Aortic smooth muscle cell (primary cell): Measurements from ENCODE around the gene CCL22. TPM values are rescaled to one million over a fixed set of nuclear protein-coding genes. Genes with fewer than 3 reads are reported as not detected.

Source experiments
- total RNA-seq: library from RNA; depleted of rRNA; stranded (reverse); fragments of >200 nt; gene quantifications from 2 replicates; pipeline ENCODE4 v1.2.3, GENCODE V29; 2014

CCL22 gene, protein sequence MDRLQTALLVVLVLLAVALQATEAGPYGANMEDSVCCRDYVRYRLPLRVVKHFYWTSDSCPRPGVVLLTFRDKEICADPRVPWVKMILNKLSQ
- total RNA-seq = not detected in 2 replicates

DNA sequence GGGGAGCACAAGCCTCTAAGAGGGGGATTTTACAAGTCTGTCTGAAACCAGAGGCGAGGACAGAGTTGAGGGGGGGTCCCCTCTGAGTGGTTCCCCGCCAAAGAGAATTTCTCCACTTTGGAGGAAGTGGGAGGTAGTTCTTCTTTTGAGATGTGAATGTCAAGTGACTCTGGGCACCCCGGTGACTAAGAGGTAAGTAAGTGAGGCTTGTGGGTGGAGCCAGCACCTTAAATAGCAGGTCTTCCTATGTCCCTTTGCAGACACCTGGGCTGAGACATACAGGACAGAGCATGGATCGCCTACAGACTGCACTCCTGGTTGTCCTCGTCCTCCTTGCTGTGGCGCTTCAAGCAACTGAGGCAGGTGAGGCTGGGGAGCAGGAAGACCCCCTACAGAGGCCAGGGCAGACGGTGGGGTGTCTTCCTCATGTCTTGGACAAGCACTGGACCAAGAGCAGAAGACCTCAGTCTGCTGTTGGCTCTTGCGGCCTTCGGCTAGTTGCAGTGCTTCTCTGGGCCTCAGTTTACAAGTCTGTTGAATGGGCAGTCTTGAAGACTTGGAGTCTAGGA, at the start of gene CCL22:
CCL22 (plus strand) TSS at position 257 of the 569 bp plus-strand sequence; CDS start at position 291, 34 bp downstream.

GRCh38 chr16:57372372-57373116, 14.0 kb downstream of the CCL22 start, which contains the start of gene CX3CL1:
TSS of gene CX3CL1 (plus strand) at chr16:57372490. CDS start at chr16:57372569, 79 bp downstream.

DNA sequence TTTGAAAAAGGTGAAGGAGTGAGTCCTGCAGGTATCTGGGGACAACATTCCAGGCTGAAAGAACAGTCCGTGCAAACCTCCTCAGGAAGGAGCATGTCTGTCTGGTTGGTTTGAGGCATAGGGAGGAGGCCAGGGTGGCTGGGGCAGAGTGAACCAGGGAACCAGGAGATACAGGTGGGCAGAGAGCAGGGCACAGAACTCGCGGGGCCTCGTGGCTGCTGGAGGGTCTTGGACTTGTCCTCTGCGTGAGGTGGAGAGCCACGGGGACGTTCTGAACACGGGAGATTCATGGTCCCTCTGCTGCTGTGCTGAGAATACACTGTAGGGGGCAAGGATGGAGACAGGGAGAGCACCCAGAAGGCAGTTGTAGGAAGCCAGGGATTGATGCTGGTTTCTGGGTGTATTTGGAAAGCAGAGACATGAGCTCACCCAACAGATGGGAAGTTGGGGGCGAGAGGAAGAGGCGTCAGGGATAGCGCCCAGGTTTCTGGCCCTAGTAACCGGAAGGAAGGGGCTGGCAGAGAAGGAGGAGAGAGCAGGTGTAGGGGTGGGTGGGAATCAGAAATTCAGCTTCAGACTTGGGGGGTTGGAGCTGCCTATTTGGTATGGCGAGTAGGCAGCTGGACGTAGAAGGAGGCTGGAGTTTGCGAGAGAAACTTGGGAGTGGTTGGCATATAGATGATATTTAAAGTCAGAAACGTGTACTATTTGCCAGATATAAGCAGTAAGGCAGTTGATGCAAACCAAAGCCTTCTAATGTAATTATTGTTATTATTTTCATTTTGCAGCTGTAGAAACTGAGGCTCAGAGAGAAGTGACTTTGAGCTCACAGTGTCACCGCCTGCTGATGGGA, 45.6 kb downstream of the CCL22 start, which contains the start of gene CCL17:
CCL17 (plus strand) TSS at position 803 of the 853 bp plus-strand sequence. CDS start 9,166 bp downstream, outside the sequence.

Other genes starting within 250 kb of the CCL22 start
- 66.2 and 75.2 TPM in 2 replicates for gene PSME3IP1, start 172.7 kb upstream of the CCL22 start, total RNA-seq
- gene RSPRY1, start 172.5 kb upstream of the CCL22 start, total RNA-seq = 37.8 and 41.1 TPM in 2 replicates
- 60.0 and 71.3 TPM in 2 replicates for gene ARL2BP, start 113.5 kb upstream of the CCL22 start, total RNA-seq
- gene PLLP, start 74.1 kb upstream of the CCL22 start, total RNA-seq = 0.31 TPM in 1 of 2 replicates, not detected in the other
- 7.5 and 7.7 TPM in 2 replicates for gene CX3CL1, start 13.7 kb downstream of the CCL22 start, total RNA-seq
- gene CCL17, start 46.0 kb downstream of the CCL22 start, total RNA-seq = not detected in 2 replicates
- gene CIAPIN1, start 88.6 kb downstream of the CCL22 start, total RNA-seq = 43.6 and 45.6 TPM in 2 replicates
- gene COQ9, start 88.7 kb downstream of the CCL22 start, total RNA-seq = 42.1 and 45.6 TPM in 2 replicates
- 95.4 and 107 TPM in 2 replicates for gene POLR2C, start 103.9 kb downstream of the CCL22 start, total RNA-seq
- gene DOK4, start 127.7 kb downstream of the CCL22 start, total RNA-seq = 41.1 and 42.9 TPM in 2 replicates
- 11.9 and 12.4 TPM in 2 replicates for gene CCDC102A, start 177.8 kb downstream of the CCL22 start, total RNA-seq
- gene ADGRG5, start 183.9 kb downstream of the CCL22 start, total RNA-seq = not detected in 2 replicates